Esophagus muscularis mucosa (tissue), 3 donors: ENCODE results near the gene C2CD3.

Experiments used
- CTCF ChIP-seq, 3 experiments: fragments of 200-600 bp in 2 of 3; fragments of 450-650 bp in 1 of 3; sonication (generic) in 2 of 3; IDR thresholded peaks; one replicate each; pipeline ENCODE4 v1.5.1; 2017 to 2019; ENCODE audit warnings: antibody characterized with exemption in 3 of 3, mild to moderate bottlenecking in 2 of 3, moderate library complexity in 1 of 3
- POLR2AphosphoS5 ChIP-seq, 2 donors: sonication (generic); formaldehyde crosslinking; IDR thresholded peaks; one replicate each; pipeline ENCODE4 v1.6.1; 2017; ENCODE audit warnings: antibody characterized with exemption in 2 of 2

- no peak for TF ChIP-seq POLR2AphosphoS5 (IDR thresholded peaks at IDR 0.05)
- no peak for TF ChIP-seq CTCF (IDR thresholded peaks at IDR 0.05)
Measured at GRCh38 chr11:74157169-74157568, 13.6 kb downstream of the C2CD3 start.
